ENCODE data around the gene NACA.
A peak's percentile ranks its signal among the peaks of the same experiment; 100 is the strongest.
"Not testable (repeated sequence)": the region's sequence is repeated elsewhere in the genome, so short reads cannot be mapped to it uniquely, and the experiment has no call there.

NACA gene

GRCh38 chr12:56723889-56724700 lies 1.0 kb downstream of the NACA start:
- no peak for DNase-seq

- no peak for DNase-seq
These were observed 1.7 kb downstream of the NACA start for GRCh38 chr12:56723352-56723751.

GRCh38 chr12:56722832-56723231 lies 2.3 kb downstream of the NACA start:
- no peak for DNase-seq

- no peak for DNase-seq
These were observed 3.4 kb downstream of the NACA start for GRCh38 chr12:56721721-56722120.

- DNase-seq = no peak
These were observed 3.9 kb downstream of the NACA start for GRCh38 chr12:56721216-56721615.

GRCh38 chr12:56720731-56721151 lies 4.4 kb downstream of the NACA start:
- DNase-seq = no peak

- no peak for DNase-seq
These were observed 6.0 kb downstream of the NACA start for GRCh38 chr12:56719056-56719455.

- DNase-seq = no peak
These were observed 6.5 kb downstream of the NACA start for GRCh38 chr12:56718636-56719035.

GRCh38 chr12:56718149-56718548 lies 7.0 kb downstream of the NACA start:
- DNase-seq = no peak

- no peak for DNase-seq
These were observed 7.9 kb downstream of the NACA start for GRCh38 chr12:56716933-56717880.

GRCh38 chr12:56716458-56716857 lies 8.6 kb downstream of the NACA start:
- DNase-seq = no peak

- DNase-seq = no peak
These were observed 9.3 kb downstream of the NACA start for GRCh38 chr12:56715798-56716197.

GRCh38 chr12:56714431-56714929 lies 10.6 kb downstream of the NACA start:
- DNase-seq = no peak

GRCh38 chr12:56713345-56713744 lies 11.8 kb downstream of the NACA start:
- no peak for DNase-seq

- DNase-seq = no peak
These were observed 15.2 kb downstream of the NACA start for GRCh38 chr12:56709759-56710376.

GRCh38 chr12:56704522-56704921 lies 20.6 kb downstream of the NACA start:
- not testable (repeated sequence) for DNase-seq

- DNase-seq = no peak
These were observed 26.0 kb downstream of the NACA start for GRCh38 chr12:56699020-56699661.

GRCh38 chr12:56695327-56696101 lies 29.6 kb downstream of the NACA start:
- no peak for DNase-seq

- no peak for DNase-seq
These were observed 30.9 kb downstream of the NACA start for GRCh38 chr12:56694161-56694560.

GRCh38 chr12:56688846-56689109 lies 36.3 kb downstream of the NACA start:
- DNase-seq = no peak

GRCh38 chr12:56688129-56688845 lies 36.8 kb downstream of the NACA start, which contains the start of gene PTGES3:
Gene PTGES3, minus strand, starts transcription at chr12:56688284. Its CDS starts 285 bp downstream, at chr12:56687999.
- DNase-seq = peak; percentile 98

Measured in NCI-H1048 (cell line).